ENCODE data around the gene NOP53. TPM values are rescaled to one million over a fixed set of nuclear protein-coding genes. Genes with fewer than 3 reads are reported as not detected.

The NOP53 gene
- polyA plus RNA-seq, 1 donor from 2014 or later, result 87.0 TPM

GRCh38 chr19:47765523-47766358, 20.4 kb downstream of the NOP53 start:
- Histone ChIP-seq H4K20me1 (ENCODE audit: insufficient read depth) (no peaks in the 10 kb centered on the region), H3K9me3 (ENCODE audit: low read length) (no peaks in the 10 kb centered on the region), H3K4me3 (ENCODE audit: low read length) (no peak overlapping the region), H2AFZ (ENCODE audit: low read depth, low read length) (no peak overlapping the region), H3K9me2 (ENCODE audit: insufficient read depth, low read length) (no peaks in the 10 kb centered on the region), H3K79me2 (replicated peaks; ENCODE audit: insufficient read depth, low read length) (no peaks in the 10 kb centered on the region), H3K4me2 (ENCODE audit: low read length) (no peak overlapping the region), H3K36me3 (ENCODE audit: insufficient read depth, low read length) (no peaks in the 10 kb centered on the region), H3F3A (ENCODE audit: insufficient read depth, low read length, poor library complexity, severe bottlenecking) (no peaks in the 10 kb centered on the region), H3K9ac (ENCODE audit: low read length) (no peak overlapping the region), H3K27ac (ENCODE audit: low read length) (no peak overlapping the region), H3K27me3 (ENCODE audit: insufficient read depth, low read depth, low read length) (no peaks in the 10 kb centered on the region)
- TF ChIP-seq MXI1 (conservative IDR thresholded peaks at IDR 0.05; ENCODE audit: poor library complexity, severe bottlenecking) (no peak), SMC3 (conservative IDR thresholded peaks at IDR 0.05; ENCODE audit: poor library complexity) (peak; percentile 59), TAF1 (IDR thresholded peaks at IDR 0.05; ENCODE audit: low read depth) (no peak), POLR2AphosphoS5 (IDR thresholded peaks at IDR 0.05) (no peak), CTCF (IDR thresholded peaks at IDR 0.05; ENCODE audit: poor library complexity, severe bottlenecking) (peak; percentile 62), EZH2 (IDR thresholded peaks at IDR 0.05; ENCODE audit: borderline replicate concordance, insufficient read depth, low read length, poor library complexity, severe bottlenecking) (no peak), RAD21 (conservative IDR thresholded peaks at IDR 0.05) (peak; percentile 48)

- H3K4me2 ChIP-seq (ENCODE audit: low read length), result no peak overlapping the region
- TF ChIP-seq REST (IDR thresholded peaks at IDR 0.05; ENCODE audit: borderline replicate concordance) (no peak), SMC3 (conservative IDR thresholded peaks at IDR 0.05; ENCODE audit: poor library complexity) (no peak)
- H3K27me3 ChIP-seq (ENCODE audit: insufficient read depth, low read depth, low read length), result no peaks in the 10 kb centered on the region
- no peaks in the 10 kb centered on the region for H3K9me2 ChIP-seq (ENCODE audit: insufficient read depth, low read length)
- H3K4me3 ChIP-seq (ENCODE audit: low read length), result no peak overlapping the region
- H3K9me3 ChIP-seq (ENCODE audit: low read length), result no peaks in the 10 kb centered on the region
- no peak overlapping the region for H3K27ac ChIP-seq (ENCODE audit: low read length)
- H3K79me2 ChIP-seq (replicated peaks; ENCODE audit: insufficient read depth, low read length), result no peaks in the 10 kb centered on the region
- H4K20me1 ChIP-seq (ENCODE audit: insufficient read depth), result no peaks in the 10 kb centered on the region
- no peak overlapping the region for H2AFZ ChIP-seq (ENCODE audit: low read depth, low read length)
- H3K9ac ChIP-seq (ENCODE audit: low read length), result no peak overlapping the region
- H3F3A ChIP-seq (ENCODE audit: insufficient read depth, low read length, poor library complexity, severe bottlenecking), result no peaks in the 10 kb centered on the region
- H3K36me3 ChIP-seq (ENCODE audit: insufficient read depth, low read length), result no peaks in the 10 kb centered on the region
Observed at GRCh38 chr19:47766359-47766620, 20.9 kb downstream of the NOP53 start.

DNA sequence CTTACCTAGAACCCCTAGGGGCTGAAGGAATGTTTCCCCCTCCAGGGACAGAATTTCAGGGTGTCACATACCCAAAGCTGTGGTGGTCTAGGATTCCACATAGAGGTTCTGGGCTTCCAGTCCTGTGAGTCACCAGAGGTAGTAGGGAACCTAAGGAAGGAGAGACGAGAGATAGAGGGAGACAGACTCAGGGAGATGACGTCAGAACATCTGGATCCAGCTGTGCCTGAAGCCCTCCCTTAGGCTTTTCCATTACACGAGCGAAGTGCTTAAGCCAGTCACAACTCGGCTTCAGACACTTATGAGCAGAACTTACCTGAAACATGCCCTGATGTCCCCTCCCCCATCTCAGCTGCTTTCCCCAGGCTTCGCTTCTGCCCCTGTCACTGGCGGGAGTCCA, 21.3 kb downstream of the NOP53 start:
- H3K79me2 ChIP-seq (replicated peaks; ENCODE audit: insufficient read depth, low read length), result no peaks in the 10 kb centered on the region

More for the DNA sequence above, 21.3 kb downstream of the NOP53 start:
- Histone ChIP-seq H3K27me3 (ENCODE audit: insufficient read depth, low read depth, low read length) (no peaks in the 10 kb centered on the region), H3F3A (ENCODE audit: insufficient read depth, low read length, poor library complexity, severe bottlenecking) (no peaks in the 10 kb centered on the region), H3K36me3 (ENCODE audit: insufficient read depth, low read length) (no peaks in the 10 kb centered on the region), H3K9me3 (ENCODE audit: low read length) (no peaks in the 10 kb centered on the region), H4K20me1 (ENCODE audit: insufficient read depth) (no peaks in the 10 kb centered on the region), H3K4me3 (ENCODE audit: low read length) (no peak overlapping the region), H3K4me2 (ENCODE audit: low read length) (no peak overlapping the region), H3K27ac (ENCODE audit: low read length) (no peak overlapping the region), H3K9ac (ENCODE audit: low read length) (no peak overlapping the region), H3K9me2 (ENCODE audit: insufficient read depth, low read length) (no peaks in the 10 kb centered on the region), H2AFZ (ENCODE audit: low read depth, low read length) (no peak overlapping the region)
- TF ChIP-seq POLR2AphosphoS5 (IDR thresholded peaks at IDR 0.05), result no peak
- no peak for TF ChIP-seq CTCF (IDR thresholded peaks at IDR 0.05; ENCODE audit: poor library complexity, severe bottlenecking)
- TF ChIP-seq RAD21 (conservative IDR thresholded peaks at IDR 0.05), result no peak
- no peak for TF ChIP-seq MXI1 (conservative IDR thresholded peaks at IDR 0.05; ENCODE audit: poor library complexity, severe bottlenecking)
- TF ChIP-seq EZH2 (IDR thresholded peaks at IDR 0.05; ENCODE audit: borderline replicate concordance, insufficient read depth, low read length, poor library complexity, severe bottlenecking), result no peak
- TF ChIP-seq TAF1 (IDR thresholded peaks at IDR 0.05; ENCODE audit: low read depth), result no peak
